ENCODE results near the gene ACAN. TPM values are rescaled to one million over a fixed set of nuclear protein-coding genes. Genes with fewer than 3 reads are reported as not detected.

ACAN gene
- total RNA-seq, 1 experiment from 2014 or later = 0.50 TPM

DNA sequence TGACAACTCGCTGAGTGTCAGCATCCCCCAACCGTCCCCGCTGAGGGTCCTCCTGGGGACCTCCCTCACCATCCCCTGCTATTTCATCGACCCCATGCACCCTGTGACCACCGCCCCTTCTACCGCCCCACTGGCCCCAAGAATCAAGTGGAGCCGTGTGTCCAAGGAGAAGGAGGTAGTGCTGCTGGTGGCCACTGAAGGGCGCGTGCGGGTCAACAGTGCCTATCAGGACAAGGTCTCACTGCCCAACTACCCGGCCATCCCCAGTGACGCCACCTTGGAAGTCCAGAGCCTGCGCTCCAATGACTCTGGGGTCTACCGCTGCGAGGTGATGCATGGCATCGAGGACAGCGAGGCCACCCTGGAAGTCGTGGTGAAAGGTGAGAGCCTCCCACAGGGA lies 35.4 kb downstream of the ACAN start:
- Histone ChIP-seq H2BK5ac (ENCODE audit: insufficient read length, low read length) (no peak overlapping the region), H3K4ac (ENCODE audit: low read depth, low read length) (no peak overlapping the region), H2BK12ac (ENCODE audit: insufficient read length, low read depth, low read length) (no peak overlapping the region), H3K23ac (ENCODE audit: insufficient read length, low read depth, low read length) (no peak overlapping the region), H2BK120ac (ENCODE audit: low read depth, low read length, poor library complexity, severe bottlenecking) (no peak overlapping the region), H3K56ac (ENCODE audit: insufficient read length, low read depth, low read length) (no peak overlapping the region), H3K79me2 (ENCODE audit: insufficient read depth, low read length) (no peaks in the 10 kb centered on the region), H3K27me3 (ENCODE audit: insufficient read depth, low read length) (no peaks in the 10 kb centered on the region), H3K23me2 (ENCODE audit: insufficient read length, low read depth, low read length, poor library complexity, severe bottlenecking) (peaks cover 3% of the 10 kb centered on the region), H4K5ac (ENCODE audit: insufficient read length, low read depth, low read length) (no peak overlapping the region), H2AK5ac (ENCODE audit: insufficient read length, low read length) (no peak overlapping the region), H2BK15ac (ENCODE audit: low read depth, low read length) (no peak overlapping the region), H2AFZ (ENCODE audit: low read length) (no peak overlapping the region), H4K91ac (ENCODE audit: insufficient read length, low read depth, low read length) (no peak overlapping the region), H3K79me1 (ENCODE audit: insufficient read depth, low read depth, low read length, poor library complexity, severe bottlenecking) (no peaks in the 10 kb centered on the region), H3K9me3 (ENCODE audit: control insufficient read depth, low read depth, low read length) (no peaks in the 10 kb centered on the region), H4K20me1 (ENCODE audit: control insufficient read depth, insufficient read depth, insufficient read length) (no peaks in the 10 kb centered on the region), H3T11ph (ENCODE audit: low read length) (no peak overlapping the region), H3K27ac (ENCODE audit: insufficient read length, low read depth, low read length) (no peak overlapping the region), H3K9ac (ENCODE audit: extremely low read depth, insufficient read length, low read length) (no peak overlapping the region), H4K8ac (replicated peaks; ENCODE audit: insufficient read length, low read depth, low read length) (no peak overlapping the region), H3K18ac (ENCODE audit: insufficient read length, low read depth, low read length) (no peak overlapping the region), H3K14ac (ENCODE audit: insufficient read depth, low read length) (no peak overlapping the region), H3K4me2 (ENCODE audit: insufficient read depth, insufficient read length, low read length) (no peak overlapping the region), H3K4me1 (ENCODE audit: insufficient read depth, low read length) (no peaks in the 10 kb centered on the region), H2BK20ac (ENCODE audit: low read depth, low read length, poor library complexity, severe bottlenecking) (no peak overlapping the region)
- Mint-ChIP-seq H3K4me1 (peaks cover 3 to 14% of the 10 kb centered on the region in 2 experiments; a peak in 3 of 4 replicates), H3K9me3 (no peaks in the 10 kb centered on the region), H3K4me3 (no peak overlapping the region), H3K36me3 (ENCODE audit: insufficient read depth in 1 of 3, low read depth in 3 of 3) (no peaks in the 10 kb centered on the region), H3K27ac (no peak overlapping the region), H3K27me3 (ENCODE audit: low read depth) (peaks cover 5% of the 10 kb centered on the region)
- WGBS (ENCODE audit: extremely low coverage, insufficient read length, low lambda C conversion rate) = no CpG with 5 or more reads among the region's 18 CpGs
- TF ChIP-seq, protein P1, sequence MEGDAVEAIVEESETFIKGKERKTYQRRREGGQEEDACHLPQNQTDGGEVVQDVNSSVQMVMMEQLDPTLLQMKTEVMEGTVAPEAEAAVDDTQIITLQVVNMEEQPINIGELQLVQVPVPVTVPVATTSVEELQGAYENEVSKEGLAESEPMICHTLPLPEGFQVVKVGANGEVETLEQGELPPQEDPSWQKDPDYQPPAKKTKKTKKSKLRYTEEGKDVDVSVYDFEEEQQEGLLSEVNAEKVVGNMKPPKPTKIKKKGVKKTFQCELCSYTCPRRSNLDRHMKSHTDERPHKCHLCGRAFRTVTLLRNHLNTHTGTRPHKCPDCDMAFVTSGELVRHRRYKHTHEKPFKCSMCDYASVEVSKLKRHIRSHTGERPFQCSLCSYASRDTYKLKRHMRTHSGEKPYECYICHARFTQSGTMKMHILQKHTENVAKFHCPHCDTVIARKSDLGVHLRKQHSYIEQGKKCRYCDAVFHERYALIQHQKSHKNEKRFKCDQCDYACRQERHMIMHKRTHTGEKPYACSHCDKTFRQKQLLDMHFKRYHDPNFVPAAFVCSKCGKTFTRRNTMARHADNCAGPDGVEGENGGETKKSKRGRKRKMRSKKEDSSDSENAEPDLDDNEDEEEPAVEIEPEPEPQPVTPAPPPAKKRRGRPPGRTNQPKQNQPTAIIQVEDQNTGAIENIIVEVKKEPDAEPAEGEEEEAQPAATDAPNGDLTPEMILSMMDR (conservative IDR thresholded peaks at IDR 0.05) = peak; percentile 30; the same call in 2 of the 3 replicates
- peak; percentile 49 for DNase-seq
